ENCODE data around the gene CTSS.
"Not testable (repeated sequence)": the region's sequence is repeated elsewhere in the genome, so short reads cannot be mapped to it uniquely, and the experiment has no call there.

The CTSS gene

GRCh38 chr1:150718225-150718891 lies 47.2 kb downstream of the CTSS start:
- TF ChIP-seq ZFHX2 (tag by site-specific recombination; conservative IDR thresholded peaks at IDR 0.05) (no peak), ZNF169 (tag by site-specific recombination; IDR thresholded peaks at IDR 0.05) (no peak), PRDM1 (tag by site-specific recombination; IDR thresholded peaks at IDR 0.05) (no peak), ZNF155 (tag by site-specific recombination; IDR thresholded peaks at IDR 0.05) (no peak), ZNF776 (tag by site-specific recombination; IDR thresholded peaks at IDR 0.05; ENCODE audit: borderline replicate concordance) (no peak), ZNF133 (tag by site-specific recombination; IDR thresholded peaks at IDR 0.05) (no peak), PRDM6 (tag by site-specific recombination; IDR thresholded peaks at IDR 0.05) (no peak), ZNF660 (tag by site-specific recombination; IDR thresholded peaks at IDR 0.05) (no peak), YY1 (tag by site-specific recombination; IDR thresholded peaks at IDR 0.05) (no peak)
- H3K27ac ChIP-seq (ENCODE audit: extremely low read depth, low read depth, low read length) = no peak overlapping the region
- no peaks in the 10 kb centered on the region for H3K4me1 ChIP-seq (ENCODE audit: control insufficient read depth, insufficient read depth, low read length)
- no peaks in the 10 kb centered on the region for H3K9me3 ChIP-seq (ENCODE audit: control insufficient read depth, insufficient read depth, low read depth, low read length)
- ChIA-PET POLR2A (no interaction called here), CTCF (no interaction called here)
- no peak overlapping the region for H3K4me3 ChIP-seq (ENCODE audit: low read depth, low read length)
- no peaks in the 10 kb centered on the region for H3K36me3 ChIP-seq (ENCODE audit: control insufficient read depth in 2 of 2, insufficient read depth in 1 of 2, low read length in 2 of 2)

GRCh38 chr1:150709031-150709430 lies 56.5 kb downstream of the CTSS start:
- CTCF ChIA-PET, POLR2A ChIA-PET: not testable (repeated sequence)

GRCh38 chr1:150708595-150708994 lies 57.0 kb downstream of the CTSS start:
- H3K36me3 ChIP-seq (ENCODE audit: control insufficient read depth in 2 of 2, insufficient read depth in 1 of 2, low read length in 2 of 2) = no peaks in the 10 kb centered on the region
- ChIA-PET POLR2A (no interaction called here), CTCF (no interaction called here)
- H3K27ac ChIP-seq (ENCODE audit: extremely low read depth, low read depth, low read length) = no peak overlapping the region
- H3K4me1 ChIP-seq (ENCODE audit: control insufficient read depth, insufficient read depth, low read length) = no peaks in the 10 kb centered on the region
- H3K4me3 ChIP-seq (ENCODE audit: low read depth, low read length) = no peak overlapping the region
- H3K9me3 ChIP-seq (ENCODE audit: control insufficient read depth, insufficient read depth, low read depth, low read length) = no peaks in the 10 kb centered on the region
- no peak for TF ChIP-seq KLF10 (tag by site-specific recombination; IDR thresholded peaks at IDR 0.05)
- TF ChIP-seq ZNF366 (tag by site-specific recombination; conservative IDR thresholded peaks at IDR 0.05) = no peak
- no peak for TF ChIP-seq MZF1 (tag by site-specific recombination; IDR thresholded peaks at IDR 0.05; ENCODE audit: borderline replicate concordance)
- no peak for TF ChIP-seq ZNF23 (tag by site-specific recombination; IDR thresholded peaks at IDR 0.05; ENCODE audit: borderline replicate concordance)
- no peak for TF ChIP-seq ZNF529 (tag by site-specific recombination; IDR thresholded peaks at IDR 0.05; ENCODE audit: insufficient replicate concordance)
- no peak for TF ChIP-seq ZNF626 (tag by site-specific recombination; IDR thresholded peaks at IDR 0.05)
- TF ChIP-seq ZNF701 (tag by site-specific recombination; IDR thresholded peaks at IDR 0.05) = no peak
- TF ChIP-seq PBX3 (CRISPR knock-in tag; IDR thresholded peaks at IDR 0.05) = no peak
- TF ChIP-seq ZNF133 (tag by site-specific recombination; IDR thresholded peaks at IDR 0.05) = no peak
- TF ChIP-seq ZNF239 (tag by site-specific recombination; IDR thresholded peaks at IDR 0.05) = no peak
- TF ChIP-seq REPIN1 (tag by site-specific recombination; IDR thresholded peaks at IDR 0.05; ENCODE audit: low read depth) = no peak
- TF ChIP-seq ZNF24 (tag by site-specific recombination; IDR thresholded peaks at IDR 0.05) = no peak
- TF ChIP-seq KLF17 (tag by site-specific recombination; IDR thresholded peaks at IDR 0.05) = no peak
- TF ChIP-seq ZBTB7A (tag by site-specific recombination; IDR thresholded peaks at IDR 0.05; ENCODE audit: low read depth) = no peak
- no peak for TF ChIP-seq ZSCAN4 (tag by site-specific recombination; IDR thresholded peaks at IDR 0.05)
- no peak for TF ChIP-seq ZNF596 (tag by site-specific recombination; IDR thresholded peaks at IDR 0.05)

More at GRCh38 chr1:150709031-150709430, 56.5 kb downstream of the CTSS start:
- H3K4me1 ChIP-seq (ENCODE audit: control insufficient read depth, insufficient read depth, low read length); H3K4me3 ChIP-seq (ENCODE audit: low read depth, low read length); H3K36me3 ChIP-seq (ENCODE audit: control insufficient read depth in 2 of 2, insufficient read depth in 1 of 2, low read length in 2 of 2); H3K27ac ChIP-seq (ENCODE audit: extremely low read depth, low read depth, low read length); H3K9me3 ChIP-seq (ENCODE audit: control insufficient read depth, insufficient read depth, low read depth, low read length): not testable (repeated sequence)

All from HEK293 (cell line).